Measurements from ENCODE around the gene AMFR.

Gene AMFR

GRCh38 chr16:56411624-56412023 is 13.7 kb downstream of the AMFR start:
- no peak for TF ChIP-seq CTCF (IDR thresholded peaks at IDR 0.05)
- H3K4me3 ChIP-seq (ENCODE audit: low read depth in 1 of 2, low read length in 1 of 2) = no peak overlapping the region
- peaks cover 35% of the 10 kb centered on the region for H3K36me3 ChIP-seq
- H3K27me3 ChIP-seq = no peaks in the 10 kb centered on the region
- H3K9me3 ChIP-seq = no peaks in the 10 kb centered on the region
- no peak overlapping the region for H3K27ac ChIP-seq
- peaks cover 15 to 18% of the 10 kb centered on the region in 2 experiments for H3K4me1 ChIP-seq (ENCODE audit: control insufficient read depth in 1 of 2, insufficient read depth in 1 of 2, low read depth in 1 of 2, low read length in 1 of 2)

GRCh38 chr16:56411123-56411522 is 14.2 kb downstream of the AMFR start:
- no peak overlapping the region for H3K4me3 ChIP-seq (ENCODE audit: low read depth in 1 of 2, low read length in 1 of 2)
- peaks cover 35% of the 10 kb centered on the region for H3K36me3 ChIP-seq
- H3K27me3 ChIP-seq = no peaks in the 10 kb centered on the region
- TF ChIP-seq CTCF (IDR thresholded peaks at IDR 0.05) = no peak
- H3K4me1 ChIP-seq (ENCODE audit: control insufficient read depth in 1 of 2, insufficient read depth in 1 of 2, low read depth in 1 of 2, low read length in 1 of 2) = peaks cover 10 to 13% of the 10 kb centered on the region in 2 experiments
- no peak overlapping the region for H3K27ac ChIP-seq
- H3K9me3 ChIP-seq = no peaks in the 10 kb centered on the region

- no peak overlapping the region for H3K27ac ChIP-seq
- no peaks in the 10 kb centered on the region for H3K9me3 ChIP-seq
- no peak for TF ChIP-seq CTCF (IDR thresholded peaks at IDR 0.05)
- H3K4me1 ChIP-seq (ENCODE audit: control insufficient read depth in 1 of 2, insufficient read depth in 1 of 2, low read depth in 1 of 2, low read length in 1 of 2) = peaks cover 0 to 4% of the 10 kb centered on the region in 2 experiments
- no peaks in the 10 kb centered on the region for H3K27me3 ChIP-seq
- no peak overlapping the region for H3K4me3 ChIP-seq (ENCODE audit: low read depth in 1 of 2, low read length in 1 of 2)
- H3K36me3 ChIP-seq = peaks cover 48% of the 10 kb centered on the region
These were observed 16.1 kb downstream of the AMFR start for GRCh38 chr16:56409195-56409594.

- H3K4me3 ChIP-seq (ENCODE audit: low read depth in 1 of 2, low read length in 1 of 2) = no peak overlapping the region
- TF ChIP-seq CTCF (IDR thresholded peaks at IDR 0.05) = no peak
- H3K27ac ChIP-seq = no peak overlapping the region
- H3K27me3 ChIP-seq = no peaks in the 10 kb centered on the region
- H3K4me1 ChIP-seq (ENCODE audit: control insufficient read depth in 1 of 2, insufficient read depth in 1 of 2, low read depth in 1 of 2, low read length in 1 of 2) = peaks cover 0 to 4% of the 10 kb centered on the region in 2 experiments
- H3K9me3 ChIP-seq = no peaks in the 10 kb centered on the region
- H3K36me3 ChIP-seq = peaks cover 51% of the 10 kb centered on the region
These were observed 16.8 kb downstream of the AMFR start for GRCh38 chr16:56408379-56409098.

- Histone ChIP-seq H3K4me3 (ENCODE audit: low read depth in 1 of 2, low read length in 1 of 2) (no peak overlapping the region), H3K9me3 (no peaks in the 10 kb centered on the region), H3K4me1 (ENCODE audit: control insufficient read depth in 1 of 2, insufficient read depth in 1 of 2, low read depth in 1 of 2, low read length in 1 of 2) (peaks cover 0 to 4% of the 10 kb centered on the region in 2 experiments), H3K36me3 (peaks cover 68% of the 10 kb centered on the region), H3K27me3 (no peaks in the 10 kb centered on the region), H3K27ac (no peak overlapping the region)
- TF ChIP-seq CTCF (IDR thresholded peaks at IDR 0.05) = no peak
These were observed 19.2 kb downstream of the AMFR start for GRCh38 chr16:56405977-56406672.

Measured in neutrophil (primary cell).